Neural cell (in vitro differentiated cells): ENCODE results near the gene TTK. TPM values are rescaled to one million over a fixed set of nuclear protein-coding genes. Genes with fewer than 3 reads are reported as not detected.

Experiments
- H2AFZ ChIP-seq: fragments of 200-600, 300-800 bp; sonication (generic), shearing (Covaris generic); 2 replicates; pipeline ENCODE4 v1.6.0; 2014; ENCODE audit warnings: low read depth, mild to moderate bottlenecking, antibody characterized with exemption, low read length, moderate library complexity
- H3F3A ChIP-seq: fragments of 200-600 bp; shearing (Covaris generic); 2 replicates; pipeline ENCODE4 v1.6.1; 2016; ENCODE audit warnings: mild to moderate bottlenecking, moderate library complexity, mixed read lengths, antibody characterized with exemption, low read length; ENCODE audit not compliant: insufficient read depth, poor library complexity, severe bottlenecking
- H3K27ac ChIP-seq: fragments of 200-600, 300-800 bp; sonication (generic), shearing (Covaris generic); 2 replicates; pipeline ENCODE4 v1.5.1; 2014; ENCODE audit warnings: mild to moderate bottlenecking, low read length, moderate library complexity
- H3K27me3 ChIP-seq: fragments of 300-800, 200-600 bp; sonication (generic), shearing (Covaris generic); 2 replicates; pipeline ENCODE4 v1.6.0; 2014; ENCODE audit warnings: mild to moderate bottlenecking, low read depth, low read length, moderate library complexity; ENCODE audit not compliant: insufficient read depth
- H3K36me3 ChIP-seq: fragments of 300-800, 200-600 bp; sonication (generic), shearing (Covaris generic); 2 replicates; pipeline ENCODE4 v1.5.1; 2014; ENCODE audit warnings: mild to moderate bottlenecking, antibody characterized with exemption, low read length, moderate library complexity; ENCODE audit not compliant: insufficient read depth
- H3K4me2 ChIP-seq: fragments of 300-800, 200-600 bp; sonication (generic), shearing (Covaris generic); 2 replicates; pipeline ENCODE4 v1.6.0; 2014; ENCODE audit warnings: mild to moderate bottlenecking, low read length
- H3K4me3 ChIP-seq: fragments of 300-800, 200-600 bp; sonication (generic), shearing (Covaris generic); 2 replicates; pipeline ENCODE4 v1.5.1; 2014; ENCODE audit warnings: mild to moderate bottlenecking, low read length, moderate library complexity
- H3K79me2 ChIP-seq: fragments of 200-600 bp; shearing (Covaris generic); replicated peaks from 2 replicates; pipeline ENCODE4 v1.6.0; 2014; ENCODE audit warnings: mild to moderate bottlenecking, low read length, moderate library complexity; ENCODE audit not compliant: insufficient read depth
- H3K9ac ChIP-seq: fragments of 300-800, 200-600 bp; sonication (generic), shearing (Covaris generic); 2 replicates; pipeline ENCODE4 v1.6.1; 2016; ENCODE audit warnings: mild to moderate bottlenecking, low read length, mixed read lengths
- H3K9me2 ChIP-seq: fragments of 200-600 bp; shearing (Covaris generic); 2 replicates; pipeline ENCODE4 v1.6.1; 2016; ENCODE audit warnings: mild to moderate bottlenecking, low read length, mixed read lengths; ENCODE audit not compliant: insufficient read depth
- H3K9me3 ChIP-seq: fragments of 200-600, 300-800 bp; sonication (generic), shearing (Covaris generic); 2 replicates; pipeline ENCODE4 v1.6.1; 2016; ENCODE audit warnings: mild to moderate bottlenecking, mixed run types, low read length, moderate library complexity, mixed read lengths
- H4K20me1 ChIP-seq: fragments of 200-600 bp; shearing (Covaris generic); 2 replicates; pipeline ENCODE4 v1.6.1; 2016; ENCODE audit warnings: mild to moderate bottlenecking, mixed run types; ENCODE audit not compliant: insufficient read depth
- EP300 ChIP-seq: fragments of 450-650 bp; conservative IDR thresholded peaks from 2 replicates; pipeline ENCODE4 v1.6.1; 2014; ENCODE audit warnings: antibody characterized with exemption, mild to moderate bottlenecking, moderate library complexity; ENCODE audit not compliant: poor library complexity, severe bottlenecking
- EZH2 ChIP-seq: fragments of 200-600, 300-800 bp; shearing (Covaris generic), sonication (generic); IDR thresholded peaks from 2 replicates; pipeline ENCODE4 v1.6.1; 2014; ENCODE audit warnings: antibody characterized with exemption, low read length, borderline replicate concordance, mild to moderate bottlenecking; ENCODE audit not compliant: insufficient read depth, poor library complexity, severe bottlenecking
- MXI1 ChIP-seq: fragments of 450-650 bp; conservative IDR thresholded peaks from 2 replicates; pipeline ENCODE4 v1.6.1; 2014; ENCODE audit warnings: antibody characterized with exemption, mild to moderate bottlenecking; ENCODE audit not compliant: poor library complexity, severe bottlenecking
- POLR2AphosphoS5 ChIP-seq: IDR thresholded peaks from 2 replicates; pipeline ENCODE4 v1.6.1; 2012
- RAD21 ChIP-seq: fragments of 450-650 bp; conservative IDR thresholded peaks from 2 replicates; pipeline ENCODE4 v1.6.1; 2014; ENCODE audit warnings: antibody characterized with exemption, mild to moderate bottlenecking, moderate library complexity
- SMC3 ChIP-seq: fragments of 450-650 bp; conservative IDR thresholded peaks from 2 replicates; pipeline ENCODE4 v1.6.1; 2014; ENCODE audit warnings: antibody characterized with exemption, mild to moderate bottlenecking, moderate library complexity; ENCODE audit not compliant: poor library complexity
- TAF1 ChIP-seq: IDR thresholded peaks from 2 replicates; pipeline ENCODE4 v1.6.1; 2012; ENCODE audit warnings: low read depth
- polyA plus RNA-seq: library from polyadenylated mRNA; depleted of rRNA; stranded (reverse); fragments of >200 nt; gene quantifications from 2 replicates; pipeline ENCODE4 v1.2.3, GENCODE V29; 2014
- TF ChIP-seq, protein P1 (sequence below): fragments of 450-650 bp; IDR thresholded peaks from 2 replicates; pipeline ENCODE4 v1.5.1; 2014; ENCODE audit warnings: antibody characterized with exemption, mild to moderate bottlenecking, moderate library complexity; ENCODE audit not compliant: poor library complexity, severe bottlenecking
- TF ChIP-seq, protein P2 (sequence below): IDR thresholded peaks from 2 replicates; pipeline ENCODE4 v1.6.1; 2012; ENCODE audit warnings: borderline replicate concordance

Gene TTK
- polyA plus RNA-seq, 1 donor from 2014 or later: 1.5 TPM

DNA sequence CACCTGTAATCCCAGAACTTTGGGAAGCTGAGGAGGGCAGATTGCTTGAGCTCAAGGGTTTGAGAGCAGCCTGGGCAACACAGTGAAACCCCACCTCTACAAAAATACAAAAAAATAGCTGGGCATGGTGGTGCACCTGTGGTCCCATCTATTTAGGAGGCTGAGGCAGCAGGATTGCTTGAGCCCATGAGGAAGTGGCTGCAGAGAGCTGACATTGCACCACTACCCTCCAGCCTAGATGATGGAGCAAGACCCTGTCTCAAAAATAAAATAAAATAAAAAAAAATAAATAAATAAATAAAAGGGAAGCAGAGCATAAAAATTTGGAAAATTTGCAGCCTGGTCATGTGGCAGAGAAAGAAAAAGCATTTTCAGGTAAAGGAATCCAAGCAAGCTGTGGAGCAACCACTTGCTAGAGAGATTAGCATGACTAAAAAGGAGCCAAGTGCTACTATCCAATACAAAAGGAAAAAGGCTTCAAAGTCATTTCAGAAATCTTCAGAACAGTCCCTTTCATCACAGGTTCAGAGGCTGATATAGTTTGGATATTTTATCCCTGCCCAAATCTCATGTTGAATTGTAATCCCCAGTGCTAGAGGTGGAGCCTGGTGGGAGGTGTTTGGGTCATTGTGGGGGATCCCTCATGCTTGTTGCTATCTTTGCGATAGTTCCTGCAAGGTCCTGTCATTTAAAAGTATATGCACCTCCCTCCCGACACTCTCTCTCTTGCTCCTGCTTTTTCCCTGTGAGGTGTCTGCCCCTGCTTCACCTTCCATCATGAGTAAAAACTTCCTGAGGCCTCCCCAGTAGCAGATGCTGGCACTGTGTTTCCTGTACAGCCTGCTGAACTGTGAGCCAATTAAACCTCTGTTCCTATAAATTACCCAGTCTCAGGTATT lies 11.2 kb upstream of the TTK start:
- H3K9me2 ChIP-seq: no peaks in the 10 kb centered on the region
- H3K4me3 ChIP-seq: no peak overlapping the region
- H3K4me2 ChIP-seq: no peak overlapping the region
- H3K9me3 ChIP-seq: no peaks in the 10 kb centered on the region
- H4K20me1 ChIP-seq: no peaks in the 10 kb centered on the region
- no peaks in the 10 kb centered on the region for H3F3A ChIP-seq
- H3K36me3 ChIP-seq: no peaks in the 10 kb centered on the region
- H3K27ac ChIP-seq: no peak overlapping the region
- no peak overlapping the region for H2AFZ ChIP-seq
- H3K27me3 ChIP-seq: no peaks in the 10 kb centered on the region
- TF ChIP-seq, protein P1, sequence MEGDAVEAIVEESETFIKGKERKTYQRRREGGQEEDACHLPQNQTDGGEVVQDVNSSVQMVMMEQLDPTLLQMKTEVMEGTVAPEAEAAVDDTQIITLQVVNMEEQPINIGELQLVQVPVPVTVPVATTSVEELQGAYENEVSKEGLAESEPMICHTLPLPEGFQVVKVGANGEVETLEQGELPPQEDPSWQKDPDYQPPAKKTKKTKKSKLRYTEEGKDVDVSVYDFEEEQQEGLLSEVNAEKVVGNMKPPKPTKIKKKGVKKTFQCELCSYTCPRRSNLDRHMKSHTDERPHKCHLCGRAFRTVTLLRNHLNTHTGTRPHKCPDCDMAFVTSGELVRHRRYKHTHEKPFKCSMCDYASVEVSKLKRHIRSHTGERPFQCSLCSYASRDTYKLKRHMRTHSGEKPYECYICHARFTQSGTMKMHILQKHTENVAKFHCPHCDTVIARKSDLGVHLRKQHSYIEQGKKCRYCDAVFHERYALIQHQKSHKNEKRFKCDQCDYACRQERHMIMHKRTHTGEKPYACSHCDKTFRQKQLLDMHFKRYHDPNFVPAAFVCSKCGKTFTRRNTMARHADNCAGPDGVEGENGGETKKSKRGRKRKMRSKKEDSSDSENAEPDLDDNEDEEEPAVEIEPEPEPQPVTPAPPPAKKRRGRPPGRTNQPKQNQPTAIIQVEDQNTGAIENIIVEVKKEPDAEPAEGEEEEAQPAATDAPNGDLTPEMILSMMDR: no peak
- no peak for TF ChIP-seq EP300
- TF ChIP-seq RAD21: no peak
- no peak for TF ChIP-seq MXI1
- TF ChIP-seq TAF1: no peak
- TF ChIP-seq SMC3: no peak
- TF ChIP-seq, protein P2, sequence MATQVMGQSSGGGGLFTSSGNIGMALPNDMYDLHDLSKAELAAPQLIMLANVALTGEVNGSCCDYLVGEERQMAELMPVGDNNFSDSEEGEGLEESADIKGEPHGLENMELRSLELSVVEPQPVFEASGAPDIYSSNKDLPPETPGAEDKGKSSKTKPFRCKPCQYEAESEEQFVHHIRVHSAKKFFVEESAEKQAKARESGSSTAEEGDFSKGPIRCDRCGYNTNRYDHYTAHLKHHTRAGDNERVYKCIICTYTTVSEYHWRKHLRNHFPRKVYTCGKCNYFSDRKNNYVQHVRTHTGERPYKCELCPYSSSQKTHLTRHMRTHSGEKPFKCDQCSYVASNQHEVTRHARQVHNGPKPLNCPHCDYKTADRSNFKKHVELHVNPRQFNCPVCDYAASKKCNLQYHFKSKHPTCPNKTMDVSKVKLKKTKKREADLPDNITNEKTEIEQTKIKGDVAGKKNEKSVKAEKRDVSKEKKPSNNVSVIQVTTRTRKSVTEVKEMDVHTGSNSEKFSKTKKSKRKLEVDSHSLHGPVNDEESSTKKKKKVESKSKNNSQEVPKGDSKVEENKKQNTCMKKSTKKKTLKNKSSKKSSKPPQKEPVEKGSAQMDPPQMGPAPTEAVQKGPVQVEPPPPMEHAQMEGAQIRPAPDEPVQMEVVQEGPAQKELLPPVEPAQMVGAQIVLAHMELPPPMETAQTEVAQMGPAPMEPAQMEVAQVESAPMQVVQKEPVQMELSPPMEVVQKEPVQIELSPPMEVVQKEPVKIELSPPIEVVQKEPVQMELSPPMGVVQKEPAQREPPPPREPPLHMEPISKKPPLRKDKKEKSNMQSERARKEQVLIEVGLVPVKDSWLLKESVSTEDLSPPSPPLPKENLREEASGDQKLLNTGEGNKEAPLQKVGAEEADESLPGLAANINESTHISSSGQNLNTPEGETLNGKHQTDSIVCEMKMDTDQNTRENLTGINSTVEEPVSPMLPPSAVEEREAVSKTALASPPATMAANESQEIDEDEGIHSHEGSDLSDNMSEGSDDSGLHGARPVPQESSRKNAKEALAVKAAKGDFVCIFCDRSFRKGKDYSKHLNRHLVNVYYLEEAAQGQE: no peak
- no peak for TF ChIP-seq POLR2AphosphoS5
- no peak for TF ChIP-seq EZH2
- no peak overlapping the region for H3K9ac ChIP-seq
- no peaks in the 10 kb centered on the region for H3K79me2 ChIP-seq

DNA sequence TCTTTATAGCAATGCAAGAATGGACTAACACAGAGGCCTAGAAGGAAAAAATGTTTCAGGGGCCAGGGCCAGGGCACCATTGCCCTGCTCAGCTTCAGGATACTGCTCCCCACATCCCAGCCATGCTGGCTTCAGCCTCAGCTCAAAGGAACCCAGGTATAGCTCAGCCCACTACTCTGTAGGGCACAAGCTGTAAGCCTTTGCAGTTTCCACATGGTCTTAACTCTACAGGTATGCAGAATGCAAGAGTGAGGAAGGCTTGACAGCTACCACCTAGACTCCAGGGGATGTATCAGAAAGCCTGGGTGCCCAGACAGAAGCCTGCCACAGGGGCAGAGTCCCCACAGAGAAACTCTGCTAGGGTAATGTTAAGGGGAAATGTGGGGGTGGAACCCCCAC lies 10.5 kb upstream of the TTK start:
- Histone ChIP-seq H3F3A (no peaks in the 10 kb centered on the region), H3K4me3 (no peak overlapping the region), H2AFZ (no peak overlapping the region), H3K27me3 (no peaks in the 10 kb centered on the region), H3K9me2 (no peaks in the 10 kb centered on the region), H3K9me3 (no peaks in the 10 kb centered on the region), H3K79me2 (no peaks in the 10 kb centered on the region), H3K9ac (no peak overlapping the region), H3K36me3 (no peaks in the 10 kb centered on the region), H4K20me1 (no peaks in the 10 kb centered on the region), H3K4me2 (no peak overlapping the region), H3K27ac (no peak overlapping the region)
- no peak for TF ChIP-seq EZH2
- TF ChIP-seq, protein P2: no peak
- no peak for TF ChIP-seq TAF1
- no peak for TF ChIP-seq RAD21
